KMS-11 (cell line): ENCODE data around the gene ITPR1.
"Not testable (repeated sequence)": the region's sequence is repeated elsewhere in the genome, so short reads cannot be mapped to it uniquely, and the experiment has no call there.

Experiments
- H2AFZ ChIP-seq: fragments of 200-600 bp; sonication (generic); 2 replicates; pipeline ENCODE4 v1.6.1; 2016; ENCODE audit warnings: antibody characterized with exemption, mixed run types, low read depth
- H3K27ac ChIP-seq: fragments of 200-600 bp; sonication (generic); 2 replicates; pipeline ENCODE4 v1.6.1; 2016; ENCODE audit warnings: mild to moderate bottlenecking, mixed run types
- H3K27me3 ChIP-seq: fragments of 200-600 bp; sonication (generic); 2 replicates; pipeline ENCODE4 v1.6.1; 2017; ENCODE audit warnings: mild to moderate bottlenecking, low read depth, mixed run types, moderate library complexity; ENCODE audit not compliant: insufficient read depth
- H3K36me3 ChIP-seq: fragments of 200-600 bp; sonication (generic); 2 replicates; pipeline ENCODE4 v1.6.1; 2017; ENCODE audit warnings: mild to moderate bottlenecking, mixed run types; ENCODE audit not compliant: insufficient read depth
- H3K4me1 ChIP-seq: fragments of 200-600 bp; sonication (generic); 2 replicates; pipeline ENCODE4 v1.6.1; 2016; ENCODE audit warnings: mild to moderate bottlenecking, low read depth, mixed run types; ENCODE audit not compliant: poor library complexity, severe bottlenecking
- H3K4me2 ChIP-seq: fragments of 200-600 bp; sonication (generic); 2 replicates; pipeline ENCODE4 v1.7.0; 2016; ENCODE audit warnings: mild to moderate bottlenecking, mixed run types
- H3K4me3 ChIP-seq: fragments of 200-600 bp; sonication (generic); IDR thresholded peaks from 2 replicates; pipeline ENCODE4 v1.6.1; 2017; ENCODE audit warnings: low read depth, low read length, mixed read lengths; ENCODE audit not compliant: insufficient read depth
- H3K79me2 ChIP-seq: fragments of 200-600 bp; sonication (generic); 2 replicates; pipeline ENCODE4 v1.6.1; 2016; ENCODE audit warnings: low read depth, mixed run types; ENCODE audit not compliant: insufficient read depth
- H3K9ac ChIP-seq: fragments of 200-600 bp; sonication (generic); 2 replicates; pipeline ENCODE4 v1.6.1; 2016; ENCODE audit warnings: mild to moderate bottlenecking, mixed run types
- H4K20me1 ChIP-seq: fragments of 200-600 bp; sonication (generic); 2 replicates; pipeline ENCODE4 v1.6.1; 2016; ENCODE audit warnings: mild to moderate bottlenecking, mixed run types; ENCODE audit not compliant: insufficient read depth
- CTCF ChIP-seq: fragments of 200-600 bp; sonication (generic); conservative IDR thresholded peaks from 2 replicates; pipeline ENCODE4 v1.6.1; 2017; ENCODE audit warnings: low read depth, mild to moderate bottlenecking, antibody characterized with exemption, low read length, moderate library complexity, mixed read lengths

The ITPR1 gene

GRCh38 chr3:4587061-4587837 lies 94.1 kb downstream of the ITPR1 start:
- H3K9ac ChIP-seq: no peak overlapping the region

GRCh38 chr3:4587838-4588105 lies 94.6 kb downstream of the ITPR1 start:
- H3K27me3 ChIP-seq: no peaks in the 10 kb centered on the region
- no peak overlapping the region for H3K4me2 ChIP-seq
- H3K27ac ChIP-seq: no peak overlapping the region
- H3K79me2 ChIP-seq: no peaks in the 10 kb centered on the region
- H3K9ac ChIP-seq: no peak overlapping the region
- H4K20me1 ChIP-seq: no peaks in the 10 kb centered on the region
- no peak overlapping the region for H3K4me3 ChIP-seq
- H3K36me3 ChIP-seq: no peaks in the 10 kb centered on the region
- peaks cover 26% of the 10 kb centered on the region for H3K4me1 ChIP-seq
- no peak for TF ChIP-seq CTCF
- H2AFZ ChIP-seq: no peak overlapping the region

More at GRCh38 chr3:4587061-4587837, 94.1 kb downstream of the ITPR1 start:
- H3K27ac ChIP-seq: no peak overlapping the region
- no peaks in the 10 kb centered on the region for H3K79me2 ChIP-seq
- H2AFZ ChIP-seq: no peak overlapping the region
- peaks cover 26% of the 10 kb centered on the region for H3K4me1 ChIP-seq
- TF ChIP-seq CTCF: no peak
- H3K4me3 ChIP-seq: no peak overlapping the region
- H4K20me1 ChIP-seq: no peaks in the 10 kb centered on the region
- no peaks in the 10 kb centered on the region for H3K36me3 ChIP-seq
- no peaks in the 10 kb centered on the region for H3K27me3 ChIP-seq
- no peak overlapping the region for H3K4me2 ChIP-seq

GRCh38 chr3:4588466-4588865 lies 95.3 kb downstream of the ITPR1 start:
- Histone ChIP-seq H3K27me3 (no peaks in the 10 kb centered on the region), H3K4me2 (no peak overlapping the region), H3K4me1 (peaks cover 26% of the 10 kb centered on the region), H3K4me3 (no peak overlapping the region), H3K36me3 (no peaks in the 10 kb centered on the region), H4K20me1 (no peaks in the 10 kb centered on the region), H3K9ac (no peak overlapping the region), H2AFZ (no peak overlapping the region), H3K79me2 (no peaks in the 10 kb centered on the region), H3K27ac (no peak overlapping the region)
- no peak for TF ChIP-seq CTCF

- Histone ChIP-seq H3K36me3 (no peaks in the 10 kb centered on the region), H3K27me3 (no peaks in the 10 kb centered on the region), H3K9ac (no peak overlapping the region), H3K27ac (no peak overlapping the region), H4K20me1 (no peaks in the 10 kb centered on the region), H3K79me2 (no peaks in the 10 kb centered on the region), H3K4me2 (peak overlapping the region; percentile 33; the same call in 1 of the 2 replicates), H3K4me3 (no peak overlapping the region), H3K4me1 (peaks cover 26% of the 10 kb centered on the region), H2AFZ (no peak overlapping the region)
- TF ChIP-seq CTCF: no peak
Measured at GRCh38 chr3:4589475-4590097, 96.4 kb downstream of the ITPR1 start.

- not testable (repeated sequence) for H3K4me2 ChIP-seq, H3K9ac ChIP-seq, H3K4me3 ChIP-seq, H2AFZ ChIP-seq, H4K20me1 ChIP-seq, H3K79me2 ChIP-seq, H3K36me3 ChIP-seq, H3K27me3 ChIP-seq, H3K27ac ChIP-seq
- peaks cover 26% of the 10 kb centered on the region for H3K4me1 ChIP-seq
Measured at GRCh38 chr3:4590849-4591248, 97.7 kb downstream of the ITPR1 start.
